GM12873 (cell line): ENCODE data around the gene CDK5RAP2.

Source experiments
- CTCF ChIP-seq: IDR thresholded peaks from 2 replicates; pipeline ENCODE4 v1.5.1; 2012; ENCODE audit warnings: low read depth, mild to moderate bottlenecking, moderate library complexity, low read length, control low read depth; ENCODE audit not compliant: insufficient read depth; ENCODE audit errors: missing control alignments

The CDK5RAP2 gene

GRCh38 chr9:120579139-120580050 lies 572 bp downstream of the CDK5RAP2 start:
- TF ChIP-seq CTCF = no peak

DNA sequence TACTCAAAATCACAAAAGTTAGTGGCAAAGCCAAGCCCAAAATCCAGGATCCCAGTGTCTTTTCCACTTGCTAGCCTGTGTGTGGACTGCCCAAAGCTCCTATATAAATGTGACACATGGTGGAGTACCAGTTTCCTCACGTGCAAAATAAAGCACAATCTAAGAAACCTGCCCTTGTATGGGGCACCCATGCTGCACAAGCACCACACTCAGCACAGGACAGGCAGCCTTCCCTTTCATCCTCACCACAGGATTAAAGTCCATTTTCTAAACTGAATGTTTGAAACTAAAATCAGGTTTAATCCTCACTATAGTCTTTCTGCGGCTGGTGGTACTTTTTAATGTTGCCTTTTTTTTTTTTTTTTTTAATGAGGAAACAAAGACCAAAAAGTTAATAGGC lies 5.5 kb downstream of the CDK5RAP2 start:
- TF ChIP-seq CTCF = no peak

DNA sequence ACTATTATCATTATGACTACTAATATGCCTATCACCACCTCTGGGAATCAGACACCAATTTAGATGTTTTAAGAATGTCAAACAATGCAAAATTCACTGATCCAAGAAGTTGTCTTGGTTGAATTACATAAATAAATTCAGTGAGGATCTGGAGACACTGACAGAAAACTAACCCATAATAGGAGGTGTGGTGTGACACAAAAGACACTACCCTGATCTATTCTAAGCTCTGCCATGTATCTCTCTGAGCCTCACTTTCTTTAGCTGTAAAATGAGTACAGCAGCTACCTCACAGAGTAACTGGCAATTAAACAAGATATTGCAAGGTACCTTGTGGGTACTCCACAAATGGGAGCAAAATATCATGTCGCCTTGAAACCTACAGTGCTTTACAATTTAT lies 7.5 kb downstream of the CDK5RAP2 start:
- TF ChIP-seq CTCF = no peak

DNA sequence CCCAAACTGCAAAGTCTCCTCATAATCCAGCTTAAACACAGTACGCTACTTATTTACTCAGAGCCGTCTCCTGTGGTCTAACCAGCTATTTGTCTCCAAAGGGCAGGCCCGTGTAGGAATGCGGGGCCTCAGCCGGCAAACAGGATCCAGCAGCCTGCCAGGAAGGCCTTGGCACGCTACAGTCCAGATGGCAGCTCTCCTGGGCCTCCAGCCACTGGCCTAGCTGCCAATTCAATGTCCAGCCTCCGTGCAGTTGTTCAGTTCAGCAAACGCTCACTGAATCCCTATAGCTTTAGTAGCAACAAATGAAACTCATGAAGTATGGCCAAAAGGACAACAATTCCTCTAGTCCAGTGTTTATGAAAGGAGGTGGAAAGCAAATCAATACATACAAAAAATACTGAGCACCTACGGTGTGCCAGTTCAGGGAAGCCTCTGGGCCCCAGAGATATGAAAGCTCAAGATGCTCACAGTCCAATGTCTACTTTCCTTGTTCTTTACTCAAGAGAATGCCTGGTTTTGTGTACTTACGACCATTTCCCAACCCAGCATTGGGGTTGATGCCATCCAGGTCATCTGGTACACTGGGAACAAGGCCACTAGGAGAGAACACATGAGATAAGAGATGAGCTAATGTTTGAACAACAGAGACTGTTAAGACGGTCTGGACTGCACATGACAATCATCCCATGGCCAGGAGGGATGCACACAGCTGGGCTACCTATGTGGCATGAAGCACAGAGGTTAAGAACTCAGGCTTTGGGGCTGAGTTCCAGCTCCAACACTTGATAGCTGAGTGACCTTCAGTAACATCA lies 8.3 kb downstream of the CDK5RAP2 start:
- no peak for TF ChIP-seq CTCF

DNA sequence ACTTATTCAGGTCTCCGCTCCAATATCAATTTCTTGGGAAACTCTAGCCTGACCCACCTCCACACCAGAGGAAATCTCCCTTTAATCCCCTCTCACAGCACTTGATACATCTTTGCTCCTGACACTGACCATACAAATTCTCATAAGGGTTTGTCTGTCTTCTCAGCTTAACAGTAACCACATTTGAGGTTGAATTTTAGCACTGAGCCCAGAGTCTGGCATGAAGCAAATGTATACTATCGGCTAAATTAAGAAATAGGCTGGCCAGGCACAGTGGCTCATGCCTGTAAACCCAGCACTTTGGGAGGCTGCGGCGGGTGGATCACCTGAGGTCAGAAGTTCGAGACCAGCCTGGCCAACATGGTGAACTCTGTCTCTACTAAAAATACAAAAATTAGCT lies 9.7 kb downstream of the CDK5RAP2 start:
- no peak for TF ChIP-seq CTCF

DNA sequence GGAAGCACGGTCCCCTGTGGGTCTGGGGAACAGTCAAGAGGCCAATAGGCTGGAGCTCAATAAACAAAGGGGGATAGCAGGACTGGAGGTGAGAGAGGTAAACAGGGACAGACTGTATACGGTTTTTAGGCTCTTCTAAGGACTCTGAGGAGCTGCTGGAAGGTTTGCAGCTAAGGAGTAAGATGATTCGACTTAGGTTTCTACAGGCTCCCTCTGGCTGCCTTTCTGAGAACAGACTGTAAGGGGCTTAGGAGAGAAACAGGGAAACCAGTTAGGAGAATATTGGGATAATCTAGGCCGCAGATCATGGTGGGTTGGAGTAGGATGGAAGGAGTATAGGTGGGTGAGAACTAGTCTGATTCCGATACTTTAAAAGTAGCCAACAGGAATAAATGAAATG lies 10.4 kb downstream of the CDK5RAP2 start:
- no peak for TF ChIP-seq CTCF

- no peak for TF ChIP-seq CTCF
Observed at GRCh38 chr9:120568816-120569215, 11.2 kb downstream of the CDK5RAP2 start.
